VCaP (cell line): ENCODE data around the gene SLC9A8.
"Not testable (repeated sequence)": the region's sequence is repeated elsewhere in the genome, so short reads cannot be mapped to it uniquely, and the experiment has no call there.

ENCODE experiments used
- H3K27ac ChIP-seq: fragments of 450-650 bp; 2 replicates; pipeline ENCODE4 v1.5.1; 2017
- TF ChIP-seq, protein P1 (sequence below): fragments of 450-650 bp; conservative IDR thresholded peaks from 2 replicates; pipeline ENCODE4 v1.5.1; 2017; ENCODE audit warnings: mild to moderate bottlenecking, moderate library complexity

SLC9A8 gene

GRCh38 chr20:49769048-49769581 is 43.5 kb upstream of the SLC9A8 start:
- TF ChIP-seq, protein P1, sequence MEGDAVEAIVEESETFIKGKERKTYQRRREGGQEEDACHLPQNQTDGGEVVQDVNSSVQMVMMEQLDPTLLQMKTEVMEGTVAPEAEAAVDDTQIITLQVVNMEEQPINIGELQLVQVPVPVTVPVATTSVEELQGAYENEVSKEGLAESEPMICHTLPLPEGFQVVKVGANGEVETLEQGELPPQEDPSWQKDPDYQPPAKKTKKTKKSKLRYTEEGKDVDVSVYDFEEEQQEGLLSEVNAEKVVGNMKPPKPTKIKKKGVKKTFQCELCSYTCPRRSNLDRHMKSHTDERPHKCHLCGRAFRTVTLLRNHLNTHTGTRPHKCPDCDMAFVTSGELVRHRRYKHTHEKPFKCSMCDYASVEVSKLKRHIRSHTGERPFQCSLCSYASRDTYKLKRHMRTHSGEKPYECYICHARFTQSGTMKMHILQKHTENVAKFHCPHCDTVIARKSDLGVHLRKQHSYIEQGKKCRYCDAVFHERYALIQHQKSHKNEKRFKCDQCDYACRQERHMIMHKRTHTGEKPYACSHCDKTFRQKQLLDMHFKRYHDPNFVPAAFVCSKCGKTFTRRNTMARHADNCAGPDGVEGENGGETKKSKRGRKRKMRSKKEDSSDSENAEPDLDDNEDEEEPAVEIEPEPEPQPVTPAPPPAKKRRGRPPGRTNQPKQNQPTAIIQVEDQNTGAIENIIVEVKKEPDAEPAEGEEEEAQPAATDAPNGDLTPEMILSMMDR: no peak
- no peak overlapping the region for H3K27ac ChIP-seq

DNA sequence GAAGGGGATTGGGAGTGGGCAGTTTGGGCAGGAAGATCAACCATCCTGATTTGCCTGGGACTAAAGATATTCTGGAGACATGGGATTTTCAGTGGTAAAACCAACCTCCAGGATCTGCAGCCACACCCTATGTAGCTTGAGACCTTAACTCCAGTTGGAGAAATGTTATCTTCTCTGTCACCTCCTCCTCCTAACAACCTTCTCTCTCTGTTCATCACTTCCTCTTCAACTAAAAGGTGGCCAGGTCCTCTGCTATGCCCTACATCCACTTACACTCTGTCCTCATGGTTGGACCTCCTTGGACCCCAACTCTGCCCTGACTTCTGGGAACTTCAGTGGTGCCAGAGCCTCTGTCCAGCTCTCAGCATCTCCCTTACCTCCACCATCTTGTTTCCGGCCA is 42.0 kb upstream of the SLC9A8 start:
- TF ChIP-seq, protein P1: no peak
- H3K27ac ChIP-seq: no peak overlapping the region

- H3K27ac ChIP-seq: not testable (repeated sequence)
Measured at GRCh38 chr20:49774213-49774612, 38.4 kb upstream of the SLC9A8 start.

GRCh38 chr20:49775229-49775693 is 37.4 kb upstream of the SLC9A8 start:
- TF ChIP-seq, protein P1: no peak
- H3K27ac ChIP-seq: no peak overlapping the region

DNA sequence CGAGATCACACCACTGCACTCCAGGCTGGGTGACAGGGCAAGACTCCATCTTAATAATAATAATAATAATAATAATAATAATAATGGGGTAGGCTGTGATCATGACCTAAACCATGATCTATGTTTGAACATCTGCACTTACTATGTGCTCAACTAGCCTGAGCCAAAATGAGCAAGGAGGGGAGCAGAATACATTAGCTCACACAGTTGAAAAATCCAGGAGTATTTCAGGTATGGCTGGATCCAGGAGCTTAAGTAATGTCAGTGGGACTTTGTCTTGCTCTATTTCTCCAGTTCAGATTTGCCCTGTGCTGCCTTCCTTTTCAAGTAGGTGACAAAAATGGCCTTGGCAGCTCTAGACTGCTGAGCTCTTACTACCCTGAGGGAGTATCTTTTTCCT is 32.7 kb upstream of the SLC9A8 start:
- H3K27ac ChIP-seq: no peak overlapping the region
- TF ChIP-seq, protein P1: no peak

- TF ChIP-seq, protein P1: no peak
- no peak overlapping the region for H3K27ac ChIP-seq
Measured at GRCh38 chr20:49781676-49782075, 31.0 kb upstream of the SLC9A8 start.

- H3K27ac ChIP-seq: not testable (repeated sequence)
Measured at GRCh38 chr20:49782439-49782838, 30.2 kb upstream of the SLC9A8 start.

- not testable (repeated sequence) for H3K27ac ChIP-seq
Measured at GRCh38 chr20:49783021-49783995, 29.3 kb upstream of the SLC9A8 start.

GRCh38 chr20:49784291-49784690 is 28.3 kb upstream of the SLC9A8 start:
- H3K27ac ChIP-seq: no peak overlapping the region
- TF ChIP-seq, protein P1: no peak
